ENCODE measurements around the gene ADCY2.

ADCY2 gene

DNA sequence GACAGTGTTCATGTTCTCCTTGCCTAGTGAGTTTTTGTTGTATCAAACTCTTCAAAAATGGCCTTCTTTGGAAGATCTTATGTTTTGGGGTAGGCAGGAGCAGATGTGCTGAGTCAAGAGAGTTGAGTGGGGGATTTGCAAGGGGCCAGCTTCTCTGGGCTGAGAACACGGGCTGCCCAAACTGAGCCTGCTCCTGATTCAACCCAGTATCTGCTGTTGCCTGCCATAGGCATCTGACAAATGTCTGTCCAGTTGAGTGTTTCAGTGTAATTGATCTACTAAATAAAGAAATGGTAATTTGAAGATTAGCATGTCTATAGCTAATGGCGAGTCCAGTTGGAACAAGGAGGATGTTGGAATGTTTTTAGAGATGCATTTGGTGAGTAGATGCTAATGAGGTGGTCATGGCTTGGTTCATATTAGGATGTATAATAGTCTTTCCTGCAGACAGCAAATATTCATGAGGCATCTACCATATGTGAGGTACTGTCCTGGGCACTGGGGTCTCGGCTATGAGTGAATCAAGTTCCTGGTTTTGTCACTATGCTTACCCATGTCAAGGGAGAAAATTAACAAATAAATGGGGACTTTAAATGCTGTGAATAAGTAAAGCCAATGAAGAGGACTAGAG is 119.5 kb downstream of the ADCY2 start:
- no peak for DNase-seq (ENCODE audit: low spot score)

DNA sequence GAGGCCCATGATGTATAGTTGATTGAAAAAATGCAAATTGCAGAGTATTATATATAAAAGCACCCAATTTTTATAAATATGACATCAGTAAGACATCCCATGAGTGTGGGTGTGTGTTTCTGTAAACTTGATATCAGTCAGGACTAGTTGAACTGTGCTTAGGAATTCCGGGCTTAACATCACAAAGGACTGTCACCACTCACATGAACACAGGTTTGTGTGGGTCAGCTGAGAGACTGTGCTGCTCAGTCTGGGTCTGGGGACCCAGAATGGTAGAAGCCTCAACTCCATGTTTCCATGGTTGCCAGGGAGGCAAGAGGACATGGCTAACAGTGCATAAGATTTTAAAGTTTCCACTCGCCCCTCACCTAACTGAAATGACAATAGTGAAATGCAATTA is 120.3 kb downstream of the ADCY2 start:
- no peak for DNase-seq (ENCODE audit: low spot score)

DNA sequence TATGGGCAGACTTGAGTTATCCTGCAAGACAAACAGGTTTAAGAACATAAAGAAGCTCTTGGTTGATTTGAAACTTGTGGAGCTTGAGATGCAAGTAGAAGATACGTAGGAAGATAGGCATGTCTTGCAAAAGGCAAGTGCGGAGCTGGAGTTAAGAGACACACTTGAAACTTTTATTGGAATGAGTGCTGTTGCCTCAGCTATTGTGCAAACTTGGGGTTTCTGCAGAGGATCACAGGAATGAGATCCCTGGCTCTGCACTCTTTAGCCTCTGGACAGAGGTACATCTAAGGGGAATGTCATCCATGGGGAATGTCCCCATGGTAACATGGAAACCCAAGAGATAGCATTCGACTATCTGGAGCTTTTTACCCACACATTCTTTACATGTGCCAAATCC is 121.1 kb downstream of the ADCY2 start:
- no peak for DNase-seq (ENCODE audit: low spot score)

DNA sequence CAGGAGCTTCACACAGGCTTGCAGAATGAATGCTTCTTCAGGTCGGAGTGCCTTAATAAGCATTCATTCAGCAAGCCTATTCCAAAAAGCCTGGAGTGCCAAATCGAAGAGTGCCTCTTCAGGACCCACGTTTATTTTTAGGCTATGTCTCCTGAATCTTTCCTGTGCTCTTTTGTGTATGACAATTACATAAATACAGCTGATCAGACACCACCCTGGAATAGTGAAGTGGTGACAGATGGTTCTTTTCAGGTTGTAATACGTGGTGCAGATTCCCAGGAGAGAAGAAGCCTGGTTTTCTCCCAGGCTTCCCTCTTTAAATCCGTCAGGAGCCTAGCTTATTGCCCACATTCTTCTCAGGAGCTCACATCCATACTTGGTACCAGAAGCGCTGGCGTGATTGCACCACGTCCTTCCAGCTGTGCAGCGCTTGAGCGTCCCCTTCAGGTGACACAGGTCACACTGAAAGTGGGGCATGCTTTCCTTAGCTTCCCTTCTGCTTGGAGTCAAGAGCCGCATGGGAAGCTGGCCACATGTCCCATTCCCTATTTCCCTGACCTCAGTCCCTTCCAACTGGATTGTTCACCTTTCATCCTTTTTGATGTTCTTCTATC is 123.1 kb downstream of the ADCY2 start:
- peak; percentile 23 for DNase-seq (ENCODE audit: low spot score)

DNA sequence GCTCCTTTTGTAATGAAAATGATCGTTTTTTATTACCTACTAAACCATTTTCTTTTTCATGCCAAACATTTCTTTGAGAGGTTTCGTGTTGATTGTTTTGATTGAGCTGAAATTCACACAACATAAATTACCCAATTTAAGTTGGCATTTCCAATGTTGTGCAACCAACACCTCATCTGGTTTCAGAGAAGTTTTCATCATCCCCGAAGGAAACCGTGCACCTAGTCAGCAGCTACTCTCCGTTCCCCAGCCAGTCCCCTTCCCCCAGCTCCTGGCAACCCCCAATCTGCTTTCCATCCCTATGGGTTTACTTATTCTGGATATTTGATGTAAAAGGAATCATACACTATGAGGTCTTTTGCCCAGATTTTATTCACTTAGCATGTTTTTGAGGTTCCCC is 123.6 kb downstream of the ADCY2 start:
- no peak for DNase-seq (ENCODE audit: low spot score)

DNA sequence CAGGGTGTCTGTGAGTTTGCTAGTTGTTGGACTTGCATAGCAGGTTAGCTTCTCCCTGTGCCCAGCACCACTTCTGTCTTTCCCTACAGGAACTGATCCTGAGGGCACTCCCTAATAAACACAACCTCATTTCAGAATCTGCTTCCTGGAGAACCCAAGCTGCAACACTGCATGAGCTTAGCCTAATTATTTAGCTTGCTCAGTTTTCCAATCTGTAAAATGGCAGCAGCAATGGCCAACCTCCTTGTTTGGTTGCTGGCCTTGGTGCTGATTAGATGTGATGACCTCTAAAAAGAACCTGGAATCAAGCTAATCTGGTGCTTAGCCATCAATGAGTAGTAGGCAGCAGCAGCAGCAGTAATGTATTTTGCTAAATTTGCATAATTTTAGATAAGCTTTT is 133.9 kb downstream of the ADCY2 start:
- no peak for DNase-seq (ENCODE audit: low spot score)

DNA sequence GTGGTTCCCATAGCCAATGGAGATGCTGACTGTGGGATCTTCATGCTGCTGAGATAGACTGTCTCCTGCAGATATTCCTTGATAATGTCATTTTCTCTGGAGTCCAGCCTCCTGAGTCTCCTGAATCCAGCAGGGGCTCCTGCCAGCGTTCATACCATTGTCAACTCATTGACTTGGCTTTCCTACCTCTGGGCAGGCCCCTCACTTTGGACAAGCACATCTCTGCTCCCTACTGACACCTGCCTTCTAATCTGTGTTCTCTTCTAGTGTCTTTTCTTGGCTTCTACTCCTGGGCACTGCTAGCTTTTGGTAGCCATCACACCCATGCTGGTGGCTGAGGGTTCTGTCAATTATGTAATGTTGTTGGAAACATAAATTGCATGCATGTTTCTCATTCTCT is 138.0 kb downstream of the ADCY2 start:
- DNase-seq (ENCODE audit: low spot score), result no peak

DNA sequence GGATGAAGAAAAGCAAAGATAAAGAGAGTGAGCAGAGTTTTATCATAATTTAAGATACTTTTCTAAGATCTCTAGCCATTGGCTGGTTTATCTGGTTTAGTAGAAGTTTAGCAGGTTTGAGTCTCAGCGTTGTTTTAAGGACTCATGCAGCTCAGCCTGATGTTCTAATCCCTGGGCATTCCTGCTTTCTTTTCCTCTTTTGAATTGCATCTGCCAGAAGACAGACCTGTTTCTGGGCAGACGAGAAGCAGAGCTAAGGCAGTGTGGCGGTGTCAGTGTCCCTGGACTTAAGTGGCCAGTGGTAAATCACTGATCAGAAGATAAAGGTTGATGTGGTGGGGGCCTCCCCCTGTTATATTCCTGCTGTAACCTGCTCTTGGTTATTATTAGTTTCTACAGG is 138.6 kb downstream of the ADCY2 start:
- no peak for DNase-seq (ENCODE audit: low spot score)

DNA sequence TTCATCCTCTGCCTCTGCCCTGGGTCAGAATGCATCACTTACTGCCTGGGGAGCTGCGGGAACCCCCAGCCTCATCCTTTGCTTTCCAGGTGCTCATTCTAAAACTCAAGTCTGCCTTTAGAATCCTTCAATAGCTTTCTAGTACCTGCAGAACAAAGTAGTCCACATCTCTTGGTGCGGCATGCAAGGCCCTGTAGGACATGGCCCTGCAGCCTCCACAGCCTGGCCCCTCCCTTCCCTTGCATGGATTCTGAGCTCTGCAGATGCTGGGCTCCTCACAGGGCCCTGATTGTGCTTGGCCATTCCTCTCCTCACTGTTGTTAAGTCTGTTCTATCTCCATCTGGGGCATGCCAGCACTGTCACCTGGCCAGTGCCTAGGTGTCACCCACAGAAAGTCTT is 141.6 kb downstream of the ADCY2 start:
- no peak for DNase-seq (ENCODE audit: low spot score)

DNA sequence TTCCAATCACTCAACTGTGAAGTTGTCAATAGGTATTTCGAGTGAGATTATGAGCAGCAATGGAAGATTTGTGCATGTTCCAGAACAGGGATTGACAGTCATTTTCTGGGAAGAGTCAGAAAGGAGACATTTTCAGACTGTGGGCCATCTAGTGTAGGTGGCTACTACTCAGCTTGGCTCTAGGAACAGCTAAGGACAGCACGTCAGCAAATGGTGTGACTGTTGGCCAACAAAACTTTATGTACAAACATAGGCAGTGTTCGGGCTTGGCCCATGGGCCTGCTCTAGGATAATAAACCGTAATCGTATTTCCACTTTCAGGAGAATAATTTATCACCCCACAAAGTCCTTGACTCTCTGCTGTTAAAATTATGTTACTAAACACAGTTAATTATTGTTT is 143.6 kb downstream of the ADCY2 start:
- no peak for DNase-seq (ENCODE audit: low spot score)

DNA sequence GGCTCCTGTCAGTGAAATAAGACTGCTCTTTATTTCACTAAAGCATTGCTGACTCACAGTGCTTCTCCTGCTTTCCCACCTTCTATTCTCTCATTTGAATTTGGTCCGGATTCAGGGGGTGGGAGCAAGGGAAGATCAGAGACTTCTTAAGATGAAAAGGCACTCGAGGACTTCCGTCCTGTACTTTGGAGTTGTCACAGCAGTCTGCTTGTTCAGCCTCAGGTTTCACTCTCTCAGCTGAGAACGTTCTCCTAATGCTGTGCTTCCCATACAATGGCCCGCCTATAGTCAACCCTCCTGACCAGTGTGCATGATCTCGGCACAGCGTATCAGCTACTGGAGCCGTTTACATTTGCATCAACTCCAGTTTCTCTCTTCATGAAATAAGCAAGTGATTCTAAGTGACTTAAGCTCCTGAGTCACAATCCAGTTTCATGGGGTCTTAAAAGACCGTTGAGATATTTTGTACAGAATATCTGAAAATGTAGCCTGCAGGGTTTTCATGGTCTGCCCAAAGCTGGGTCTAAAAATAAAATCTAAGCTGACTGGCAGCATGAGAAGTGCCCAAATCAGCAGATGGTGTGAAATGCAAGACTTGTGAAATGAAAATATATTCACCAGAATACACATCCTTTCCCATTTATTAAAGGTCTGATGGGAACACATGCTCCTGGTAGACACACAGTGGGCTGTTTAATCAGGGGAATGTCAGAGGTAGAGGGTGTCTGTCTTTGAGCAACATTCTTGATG is 145.0 kb downstream of the ADCY2 start:
- DNase-seq (ENCODE audit: low spot score), result no peak

DNA sequence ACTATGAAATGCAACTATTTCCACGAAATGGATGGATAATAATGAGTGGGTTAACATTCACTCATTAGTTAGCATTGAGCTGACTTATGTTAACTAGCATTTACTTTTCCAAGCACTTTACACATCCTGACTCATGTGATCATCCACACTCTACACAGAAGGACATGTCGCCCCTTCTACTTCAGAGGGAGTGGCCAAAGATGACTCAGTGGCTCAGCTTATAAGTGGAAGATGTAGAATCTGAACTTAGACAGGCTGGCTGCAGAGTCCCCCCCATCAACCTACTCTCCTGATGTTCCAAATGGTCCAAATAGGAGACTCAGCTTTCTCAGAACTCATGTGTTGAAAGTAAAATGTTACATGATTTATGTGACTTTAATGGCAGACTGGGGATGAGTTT is 146.0 kb downstream of the ADCY2 start:
- DNase-seq (ENCODE audit: low spot score), result no peak

DNA sequence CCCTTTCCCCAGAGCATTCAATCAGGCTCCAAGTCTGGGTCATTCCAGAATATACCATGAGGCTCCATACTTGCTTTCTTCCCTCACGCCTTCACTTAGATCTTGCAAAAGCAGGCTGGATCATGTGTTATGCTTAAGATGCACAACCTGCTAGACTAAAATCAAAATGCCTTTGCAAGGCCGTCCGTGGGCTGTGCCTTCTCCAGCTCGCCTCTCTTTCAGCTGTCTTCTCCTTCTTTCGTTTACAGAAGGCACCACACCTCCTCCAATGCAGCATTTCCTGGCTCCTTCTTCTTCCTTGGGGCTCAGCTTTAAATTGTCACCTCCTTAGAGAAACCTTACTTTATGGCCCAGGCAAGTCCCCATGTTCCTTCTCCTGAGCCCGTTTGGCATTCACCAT is 150.6 kb downstream of the ADCY2 start:
- no peak for DNase-seq (ENCODE audit: low spot score)

DNA sequence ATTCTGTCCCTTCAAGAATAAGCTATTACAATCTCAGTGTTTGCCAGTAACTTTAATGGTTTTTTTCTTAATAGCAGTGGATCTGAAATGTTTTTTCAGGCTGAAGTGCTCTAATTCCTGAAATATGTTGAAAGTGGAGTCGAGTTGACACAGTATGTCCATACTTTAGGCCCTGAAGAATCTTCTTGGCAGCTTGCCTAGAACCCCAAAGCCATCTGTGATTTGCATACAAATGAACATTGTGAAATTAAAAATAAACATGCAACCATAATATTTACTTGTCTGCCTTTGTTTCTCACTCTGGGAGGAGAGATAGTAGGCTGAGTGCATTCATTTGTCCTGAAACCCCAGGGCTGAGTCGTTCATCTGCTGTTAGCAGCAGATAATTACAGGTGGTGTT is 152.7 kb downstream of the ADCY2 start:
- no peak for DNase-seq (ENCODE audit: low spot score)

DNA sequence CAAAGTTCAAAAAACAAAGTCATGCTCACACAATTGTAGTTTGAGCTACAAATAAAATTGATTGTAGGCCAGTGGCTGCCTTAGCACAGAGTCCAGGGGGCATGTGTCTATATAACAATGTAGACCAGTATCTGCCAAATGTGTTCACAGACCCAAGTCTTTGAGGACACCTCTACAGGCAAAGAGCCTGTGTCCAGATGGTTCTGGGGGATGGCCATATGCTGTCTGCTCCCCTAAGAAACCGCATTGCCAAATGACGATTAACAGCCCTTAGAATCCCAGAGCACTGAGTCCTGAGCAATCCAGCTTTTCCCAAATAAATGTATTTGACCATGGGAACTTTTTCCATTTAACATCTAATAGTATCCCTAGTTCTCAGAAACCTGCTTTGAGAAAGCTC is 169.6 kb downstream of the ADCY2 start:
- no peak for DNase-seq (ENCODE audit: low spot score)

DNA sequence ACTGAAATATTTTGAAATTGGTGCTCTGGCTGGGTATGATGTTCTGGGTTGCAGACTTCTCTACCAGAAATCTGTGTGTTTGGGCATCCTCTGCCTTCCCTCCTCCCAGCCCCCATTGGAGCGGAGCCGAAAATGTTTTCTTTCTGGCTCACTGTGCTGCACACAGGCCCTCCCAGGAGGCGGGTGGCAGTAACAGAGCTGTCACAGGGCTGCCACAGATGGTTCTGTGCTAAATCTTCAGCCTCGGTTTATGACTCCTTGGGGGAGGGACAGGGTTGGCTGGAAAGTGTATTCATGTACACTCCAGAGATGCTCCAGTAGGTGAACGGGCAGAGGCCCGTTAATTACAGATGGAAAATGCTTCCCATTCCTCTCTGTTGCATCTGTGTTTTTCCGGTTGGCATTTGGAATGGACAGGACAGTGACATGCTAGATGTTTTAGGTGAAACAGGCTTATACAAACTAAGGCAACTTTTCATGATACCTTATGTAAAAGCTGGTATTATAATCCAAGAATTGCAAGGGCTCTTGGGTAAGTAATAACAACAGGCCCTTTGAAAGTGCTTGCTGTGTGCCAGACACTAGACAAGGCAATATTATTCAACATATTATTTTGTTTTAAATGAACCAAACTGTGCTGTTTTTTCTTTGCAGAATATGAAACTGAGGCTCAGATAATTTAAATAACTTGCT is 180.2 kb downstream of the ADCY2 start:
- no peak for DNase-seq (ENCODE audit: low spot score)

DNA sequence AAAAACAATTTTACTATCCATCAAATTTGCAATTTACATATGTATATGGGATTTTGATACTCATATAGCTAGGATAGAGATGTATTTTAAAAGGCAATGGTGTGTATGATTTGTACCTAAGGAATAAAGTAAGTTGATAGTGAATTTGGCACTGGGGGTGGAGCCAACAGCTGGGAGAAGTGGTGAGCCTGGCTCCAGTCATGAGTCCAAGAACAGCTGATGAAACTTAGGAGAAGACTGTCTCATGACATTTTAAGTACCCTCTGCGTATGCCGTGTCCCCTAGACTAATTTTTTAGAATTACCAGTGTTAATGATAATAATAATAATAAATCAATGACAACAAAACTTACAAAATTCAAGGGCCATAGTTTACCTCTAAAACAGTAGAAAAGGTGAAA is 181.4 kb downstream of the ADCY2 start:
- DNase-seq (ENCODE audit: low spot score), result no peak

DNA sequence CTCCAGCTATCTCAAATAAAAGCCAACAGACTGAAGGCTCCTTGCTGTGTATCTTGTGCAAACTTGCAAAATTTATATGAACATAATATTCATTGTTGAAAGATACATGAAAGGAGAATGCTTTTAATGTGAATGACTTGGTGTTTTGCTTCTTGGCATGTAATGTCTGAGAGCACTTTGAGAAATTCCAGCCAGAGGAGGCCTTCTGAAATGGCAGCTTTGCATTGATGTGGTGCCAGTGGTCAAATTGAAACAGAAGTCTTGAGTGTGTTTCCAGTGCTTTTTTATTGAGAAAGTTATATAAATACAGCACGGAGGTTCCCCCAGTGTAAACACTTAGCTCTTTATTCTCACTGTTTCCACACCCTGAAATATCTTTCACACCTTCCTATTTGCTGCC is 182.1 kb downstream of the ADCY2 start:
- no peak for DNase-seq (ENCODE audit: low spot score)

DNA sequence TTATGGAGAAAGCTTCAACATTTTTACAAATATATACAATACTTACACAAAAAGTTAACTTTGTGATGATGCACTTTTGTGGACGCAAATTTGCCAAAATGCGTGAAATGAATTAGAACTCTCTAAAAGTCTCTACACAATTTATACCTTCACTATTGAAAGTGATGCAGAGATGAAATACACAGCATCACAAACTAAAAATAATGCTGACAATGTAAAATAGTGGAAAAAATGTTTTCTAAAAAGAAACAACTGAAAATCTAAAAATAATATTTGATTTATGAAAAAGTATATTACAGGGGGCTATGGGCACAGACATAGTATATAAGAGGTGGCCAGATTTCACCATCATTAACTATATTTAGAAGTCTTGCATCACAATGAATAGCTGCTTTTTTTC is 188.8 kb downstream of the ADCY2 start:
- no peak for DNase-seq (ENCODE audit: low spot score)

DNA sequence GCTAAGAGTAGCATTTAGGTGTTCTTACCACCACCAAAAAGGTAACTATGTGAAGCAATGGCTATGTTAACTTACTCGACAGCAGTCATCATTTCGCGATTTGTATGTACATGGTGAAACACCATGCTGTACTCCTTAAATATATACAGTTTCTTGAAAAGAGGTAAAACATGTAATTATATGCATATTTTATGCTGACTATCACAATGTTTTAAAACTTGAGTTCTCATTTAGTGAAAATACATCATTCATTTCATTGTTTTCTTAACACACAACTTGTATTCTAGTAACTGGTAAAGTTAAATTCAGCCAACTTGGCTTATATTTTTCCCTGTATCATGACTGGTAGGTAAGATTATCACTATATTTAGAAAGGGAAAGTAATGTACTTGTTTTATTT is 189.9 kb downstream of the ADCY2 start:
- no peak for DNase-seq (ENCODE audit: low spot score)

DNA sequence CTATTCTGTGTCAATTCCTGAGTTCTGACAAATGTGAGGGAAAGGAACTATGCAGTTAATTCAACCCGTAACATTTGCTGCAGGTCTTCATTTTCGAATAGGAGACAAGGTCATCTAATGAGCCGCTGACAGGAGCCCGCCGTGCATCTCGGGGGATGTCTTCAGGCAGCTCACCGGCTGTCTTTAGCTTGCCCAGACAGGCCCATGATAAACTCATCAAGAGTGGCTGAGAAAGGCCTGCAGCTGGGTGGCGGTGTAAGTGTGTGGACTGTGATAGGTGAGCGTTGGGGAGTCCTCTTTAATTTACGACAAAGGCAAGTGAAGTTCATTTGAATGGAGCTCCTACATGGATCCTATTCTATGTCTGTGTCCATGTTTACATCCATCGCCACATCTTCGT is 190.5 kb downstream of the ADCY2 start:
- no peak for DNase-seq (ENCODE audit: low spot score)

DNA sequence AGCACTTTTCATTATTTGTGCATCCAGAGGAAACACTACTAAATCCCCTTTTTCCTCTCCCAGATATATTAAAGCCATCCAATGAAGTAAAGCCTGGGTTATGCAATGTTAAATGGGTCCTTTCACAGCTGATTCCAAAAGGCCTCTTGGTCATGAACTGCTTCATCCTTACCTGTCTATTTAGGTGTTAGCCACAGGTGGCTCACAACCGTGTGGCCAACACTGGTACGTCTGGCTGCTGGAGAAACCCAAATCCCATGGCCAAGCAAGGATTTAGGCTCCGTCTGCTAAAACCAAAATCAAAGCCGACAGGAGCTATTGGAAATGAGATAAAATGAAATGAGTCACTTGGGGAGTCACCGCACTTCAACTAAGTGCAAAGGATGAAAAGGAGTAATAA is 193.9 kb downstream of the ADCY2 start:
- DNase-seq (ENCODE audit: low spot score), result no peak

DNA sequence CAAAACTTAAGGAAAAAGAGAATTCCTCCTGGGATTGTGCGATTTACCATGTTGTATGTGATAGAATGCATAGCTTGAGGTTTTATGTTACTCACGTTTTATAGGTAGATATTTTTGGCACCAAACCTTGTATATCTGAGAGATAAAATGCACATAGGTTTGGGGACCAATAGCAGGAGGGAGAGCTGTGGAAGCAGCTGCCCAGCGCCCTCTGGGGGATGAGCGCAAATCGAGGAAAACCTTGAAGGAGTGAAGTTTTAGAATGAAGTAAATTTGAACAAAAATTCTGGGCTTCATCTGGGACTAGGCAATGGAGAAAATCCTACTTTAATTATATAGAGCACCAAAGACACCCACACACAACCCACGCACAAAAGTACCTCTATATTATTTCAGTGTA is 197.0 kb downstream of the ADCY2 start:
- peak; percentile 23 for DNase-seq (ENCODE audit: low spot score)
